ENCODE measurements around the gene HDAC7.

GRCh38 chr12:47808574-47809365 lies 10.9 kb downstream of the HDAC7 start:
- TF ChIP-seq CTCF (IDR thresholded peaks at IDR 0.05) (no peak), POLR2A (IDR thresholded peaks at IDR 0.05) (no peak)

All from prostate gland (tissue), 2 donors.